Epithelial cell of alveolus of lung (primary cell): ENCODE measurements around the gene MYMK. TPM values are rescaled to one million over a fixed set of nuclear protein-coding genes. Genes with fewer than 3 reads are reported as not detected.

ENCODE experiments used
- total RNA-seq: library from RNA; depleted of rRNA; stranded (reverse); fragments of >200 nt; gene quantifications from 2 replicates; pipeline ENCODE4 v1.2.1, GENCODE V29; 2015

Gene MYMK, protein sequence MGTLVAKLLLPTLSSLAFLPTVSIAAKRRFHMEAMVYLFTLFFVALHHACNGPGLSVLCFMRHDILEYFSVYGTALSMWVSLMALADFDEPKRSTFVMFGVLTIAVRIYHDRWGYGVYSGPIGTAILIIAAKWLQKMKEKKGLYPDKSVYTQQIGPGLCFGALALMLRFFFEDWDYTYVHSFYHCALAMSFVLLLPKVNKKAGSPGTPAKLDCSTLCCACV
- total RNA-seq: 1.0 TPM in 1 of 2 replicates, not detected in the other

DNA sequence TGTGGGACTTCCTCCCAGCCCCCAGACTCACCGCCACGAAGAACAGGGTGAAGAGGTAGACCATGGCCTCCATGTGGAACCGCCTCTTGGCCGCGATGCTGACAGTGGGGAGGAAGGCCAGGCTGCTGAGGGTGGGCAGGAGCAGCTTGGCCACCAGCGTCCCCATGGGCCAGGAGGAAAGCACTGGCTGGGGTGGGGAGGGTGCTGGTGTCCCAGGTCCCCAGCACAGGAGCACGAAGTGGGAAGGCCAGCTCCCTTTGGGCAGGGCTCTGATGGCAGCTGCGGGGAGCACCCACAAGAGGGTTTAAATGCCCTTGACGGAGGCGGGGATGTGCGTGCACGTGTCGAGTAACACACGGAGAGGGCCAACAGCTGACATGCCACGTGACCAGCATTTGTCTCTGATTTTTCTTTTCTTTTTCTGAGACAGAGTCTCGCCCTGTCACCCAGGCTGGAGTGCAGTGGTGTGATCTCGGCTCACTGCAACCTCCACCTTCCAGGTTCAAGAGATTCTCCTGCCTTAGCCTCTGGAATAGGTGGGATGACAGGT lies at the start of gene MYMK:
TSS of gene MYMK (minus strand) at position 281 of the 550 bp plus-strand sequence. CDS start at position 166, 115 bp downstream.

DNA sequence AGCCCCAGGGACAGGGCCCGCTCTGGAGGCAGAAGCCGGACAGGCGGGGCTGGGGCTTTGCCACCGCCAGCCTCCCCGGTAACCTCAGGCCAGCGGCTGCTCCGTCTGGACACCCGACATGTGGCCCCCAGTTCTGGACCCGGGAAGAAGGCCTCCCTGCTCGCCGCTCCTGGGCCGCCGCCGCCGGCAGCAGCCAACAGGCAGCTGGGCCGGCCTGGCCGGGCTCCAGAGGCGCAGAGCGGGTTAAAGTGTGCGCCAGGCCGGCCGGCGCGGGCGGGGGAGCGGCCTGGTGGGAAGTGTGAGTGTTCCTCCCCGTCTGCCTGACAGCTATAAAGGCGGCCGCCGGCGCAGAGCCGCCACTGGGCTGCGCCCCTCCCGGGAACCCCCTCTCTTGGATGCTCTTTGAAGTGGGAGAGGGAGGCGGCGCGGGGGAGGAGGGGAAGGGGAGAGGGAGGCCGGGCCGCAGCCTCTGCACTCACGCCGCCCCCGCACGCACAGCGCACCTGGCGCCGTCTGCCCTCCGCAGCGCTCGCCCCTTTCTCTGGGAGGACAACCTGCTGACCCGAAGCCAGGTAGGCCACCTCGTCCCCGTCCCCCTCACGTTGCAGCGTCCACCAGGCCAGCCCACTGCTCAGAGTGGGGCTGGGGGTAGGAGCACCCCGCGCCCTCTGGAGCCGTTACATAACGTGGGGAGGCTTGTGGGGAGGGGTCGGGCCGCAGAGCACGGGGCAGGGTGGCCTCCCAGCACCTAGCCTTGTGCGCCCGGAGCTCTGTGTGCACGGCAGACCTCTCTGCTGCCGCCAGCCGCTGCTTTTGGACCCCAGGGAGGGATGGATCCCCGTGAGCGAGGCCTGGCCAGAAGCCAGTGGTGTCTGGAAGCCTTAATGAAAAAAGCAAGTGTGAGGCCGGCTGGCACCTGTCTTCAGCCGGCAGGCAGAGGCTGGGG lies 9.9 kb upstream of the MYMK start, which contains the start of gene ADAMTSL2:
TSS of gene ADAMTSL2 (plus strand) at position 359 of the 946 bp plus-strand sequence. CDS start 2,009 bp downstream, outside the sequence.

DNA sequence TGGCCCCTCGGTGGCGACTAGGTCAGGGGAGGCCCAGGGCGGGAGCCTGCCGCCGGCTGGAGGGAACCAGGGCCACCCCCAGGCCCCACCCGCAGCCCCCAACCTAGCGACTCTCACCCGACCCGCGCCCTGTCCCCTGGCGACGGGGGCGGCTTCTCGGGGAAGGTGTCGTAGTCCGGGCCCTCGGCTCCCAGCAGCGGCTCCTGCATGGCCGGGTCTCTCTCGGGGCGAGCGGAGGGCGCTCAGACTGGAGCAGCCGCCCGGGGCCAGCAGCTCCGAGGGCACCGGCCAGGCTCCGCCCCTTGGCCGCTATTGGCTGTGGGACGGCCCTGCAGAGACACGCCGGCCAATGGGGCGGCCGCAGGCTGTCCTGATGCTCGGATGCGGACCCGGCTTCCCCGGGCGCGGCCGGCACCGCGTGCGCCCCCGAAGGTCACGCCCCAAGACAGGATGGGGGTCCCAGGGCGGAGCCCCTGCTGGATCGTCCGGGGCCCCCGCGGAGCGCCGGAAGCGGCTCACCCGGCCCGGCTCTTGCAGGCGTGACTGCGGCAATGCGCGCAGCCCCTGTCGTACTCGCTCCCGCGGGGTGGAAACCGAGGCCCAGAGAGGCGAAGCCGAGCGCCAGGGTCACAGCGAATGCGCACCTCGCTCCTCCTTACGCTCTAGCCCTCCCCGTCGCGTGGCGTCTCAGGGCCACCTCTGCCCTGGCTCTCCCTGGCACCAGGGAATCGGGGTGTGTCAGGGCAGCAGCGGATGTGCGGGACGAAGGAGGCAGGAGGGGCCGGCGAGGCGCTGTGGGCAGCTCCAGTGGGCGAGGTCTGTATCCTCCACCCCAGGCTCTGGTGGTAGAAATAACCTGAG lies 45.7 kb downstream of the MYMK start, which contains the start of gene SLC2A6:
TSS of gene SLC2A6 (minus strand) at position 249 of the 861 bp plus-strand sequence. CDS start at position 209, 40 bp downstream.

Other genes starting within 250 kb of the MYMK start
- not detected in 2 replicates for gene ABO, start 249.8 kb downstream of the MYMK start, total RNA-seq
- gene SURF6, start 188.8 kb downstream of the MYMK start, total RNA-seq: 12.8 and 18.4 TPM in 2 replicates
- gene MED22, start 176.8 kb downstream of the MYMK start, total RNA-seq: 19.3 and 20.9 TPM in 2 replicates
- 3,220 and 5,278 TPM in 2 replicates for gene RPL7A, start 176.7 kb downstream of the MYMK start, total RNA-seq
- 37.9 TPM in 2 replicates for gene SURF1, start 168.5 kb downstream of the MYMK start, total RNA-seq
- gene SURF2, start 168.4 kb downstream of the MYMK start, total RNA-seq: 10.0 and 14.5 TPM in 2 replicates
- gene SURF4, start 148.9 kb downstream of the MYMK start, total RNA-seq: 295 and 445 TPM in 2 replicates
- 0.13 and 1.4 TPM in 2 replicates for gene STKLD1, start 148.6 kb downstream of the MYMK start, total RNA-seq
- gene REXO4, start 106.9 kb downstream of the MYMK start, total RNA-seq: 14.7 and 18.2 TPM in 2 replicates
- 0.39 and 4.0 TPM in 2 replicates for gene ADAMTS13, start 102.6 kb downstream of the MYMK start, total RNA-seq
- gene CACFD1, start 65.0 kb downstream of the MYMK start, total RNA-seq: 5.8 and 9.4 TPM in 2 replicates
- gene SLC2A6, start 45.9 kb downstream of the MYMK start, total RNA-seq: 3.5 and 28.6 TPM in 2 replicates
- gene ADAMTSL2, start 9.7 kb upstream of the MYMK start, total RNA-seq: 0.26 and 2.4 TPM in 2 replicates
- 2.2 TPM in 1 of 2 replicates, not detected in the other for gene FAM163B, start 84.4 kb upstream of the MYMK start, total RNA-seq
- not detected in 2 replicates for gene DBH, start 111.4 kb upstream of the MYMK start, total RNA-seq
- 6.7 and 9.4 TPM in 2 replicates for gene SARDH, start 213.4 kb upstream of the MYMK start, total RNA-seq